ENCODE data around the gene HEXD.

HEXD gene

DNA sequence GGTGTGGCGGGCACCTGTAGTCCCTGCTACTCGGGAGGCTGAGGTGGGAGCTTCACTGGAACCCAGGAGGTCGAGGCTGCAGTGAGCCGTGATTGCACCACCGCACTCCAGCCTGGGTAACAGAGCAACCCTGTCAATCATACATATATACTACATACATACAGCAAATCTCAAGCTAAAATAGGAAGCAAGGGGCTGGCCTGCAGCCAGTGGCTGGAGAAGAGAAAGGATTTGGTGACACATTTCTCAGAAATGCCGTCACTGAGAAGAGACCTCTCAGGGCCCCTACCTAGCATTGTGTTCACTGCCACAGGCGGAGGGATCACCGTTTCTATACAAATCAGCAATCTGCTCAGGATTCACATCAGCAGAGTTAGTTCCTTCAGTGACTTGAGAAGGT, 57.3 kb downstream of the HEXD start:
- Mint-ChIP-seq H3K27ac (no peak overlapping the region), H3K27me3 (ENCODE audit: low read depth) (no peaks in the 10 kb centered on the region), H3K4me1 (ENCODE audit: low read depth) (peaks cover 20% of the 10 kb centered on the region), H3K4me3 (no peak overlapping the region), H3K36me3 (ENCODE audit: low read depth) (peaks cover 41% of the 10 kb centered on the region), H3K9me3 (no peaks in the 10 kb centered on the region)

DNA sequence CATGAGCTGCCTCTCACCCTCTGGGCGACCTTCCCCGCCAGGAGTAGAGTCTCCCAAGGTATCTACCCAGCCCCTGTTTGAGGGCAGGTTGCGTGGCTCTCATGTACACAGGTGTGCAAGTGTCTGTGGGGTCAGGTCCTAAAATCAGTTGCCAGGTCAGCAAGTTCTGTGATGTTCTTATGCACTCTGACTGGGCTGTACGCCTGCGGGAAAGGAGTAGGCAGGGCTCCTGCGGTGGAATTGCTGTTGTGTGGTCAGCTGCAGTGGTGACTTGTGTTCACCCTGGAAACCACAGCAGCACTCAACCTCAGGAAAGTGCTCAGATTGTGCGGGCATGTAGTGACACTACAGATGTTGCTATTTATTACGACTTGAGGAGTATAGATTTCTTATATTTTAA, 59.8 kb downstream of the HEXD start:
- H3K36me3 Mint-ChIP-seq (ENCODE audit: low read depth) = peaks cover 41% of the 10 kb centered on the region
- H3K27me3 Mint-ChIP-seq (ENCODE audit: low read depth) = no peaks in the 10 kb centered on the region
- H3K4me3 Mint-ChIP-seq = peak overlapping the region; percentile 42
- no peaks in the 10 kb centered on the region for H3K9me3 Mint-ChIP-seq
- H3K27ac Mint-ChIP-seq = peak overlapping the region; percentile 82
- peaks cover 22% of the 10 kb centered on the region for H3K4me1 Mint-ChIP-seq (ENCODE audit: low read depth)

DNA sequence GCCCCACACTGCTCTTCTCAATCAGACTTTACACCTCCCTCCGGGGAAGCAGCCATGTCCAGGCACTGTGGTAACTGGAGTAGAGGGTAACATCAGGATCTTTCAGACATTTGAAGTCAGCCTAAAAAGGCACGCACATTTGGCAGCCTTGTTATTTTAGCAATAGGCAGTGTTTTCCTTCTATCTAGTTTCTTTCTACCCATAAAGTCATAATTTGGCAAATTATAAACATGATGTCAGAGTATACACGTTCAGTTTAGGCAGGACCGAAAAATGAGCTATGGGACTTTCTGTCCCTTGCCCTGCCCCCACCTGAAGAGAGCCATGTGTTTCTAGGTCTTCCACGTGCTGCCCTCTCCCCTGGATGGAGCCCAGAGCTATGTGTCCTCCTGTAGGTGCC, 61.5 kb downstream of the HEXD start:
- Mint-ChIP-seq H3K36me3 (ENCODE audit: low read depth) (peaks cover 40% of the 10 kb centered on the region), H3K27me3 (ENCODE audit: low read depth) (no peaks in the 10 kb centered on the region), H3K9me3 (no peaks in the 10 kb centered on the region), H3K4me1 (ENCODE audit: low read depth) (peaks cover 22% of the 10 kb centered on the region), H3K27ac (peak overlapping the region; percentile 81), H3K4me3 (no peak overlapping the region)

DNA sequence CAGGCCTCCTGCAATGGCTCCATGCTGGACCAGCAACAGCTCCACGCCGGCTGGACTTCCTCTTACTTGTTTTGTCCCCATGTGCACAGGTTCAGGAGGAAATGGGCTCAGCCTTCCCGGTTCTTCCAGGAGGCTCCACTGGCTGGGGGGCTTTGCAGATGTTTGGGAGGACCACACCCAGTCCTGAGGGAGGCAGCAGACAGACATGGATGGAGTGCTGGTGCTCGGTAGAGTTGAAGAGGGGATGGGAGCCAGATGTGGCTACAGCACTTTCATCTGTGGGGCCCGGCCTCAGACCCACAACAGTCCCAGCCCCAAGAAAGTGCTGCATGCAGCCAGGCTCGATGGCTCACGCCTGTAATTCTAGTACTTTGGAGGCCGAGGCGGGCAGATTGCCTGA, 62.2 kb downstream of the HEXD start:
- Mint-ChIP-seq H3K27me3 (ENCODE audit: low read depth) (no peaks in the 10 kb centered on the region), H3K27ac (no peak overlapping the region), H3K4me1 (ENCODE audit: low read depth) (peaks cover 24% of the 10 kb centered on the region), H3K9me3 (no peaks in the 10 kb centered on the region), H3K4me3 (no peak overlapping the region), H3K36me3 (ENCODE audit: low read depth) (peaks cover 44% of the 10 kb centered on the region)

DNA sequence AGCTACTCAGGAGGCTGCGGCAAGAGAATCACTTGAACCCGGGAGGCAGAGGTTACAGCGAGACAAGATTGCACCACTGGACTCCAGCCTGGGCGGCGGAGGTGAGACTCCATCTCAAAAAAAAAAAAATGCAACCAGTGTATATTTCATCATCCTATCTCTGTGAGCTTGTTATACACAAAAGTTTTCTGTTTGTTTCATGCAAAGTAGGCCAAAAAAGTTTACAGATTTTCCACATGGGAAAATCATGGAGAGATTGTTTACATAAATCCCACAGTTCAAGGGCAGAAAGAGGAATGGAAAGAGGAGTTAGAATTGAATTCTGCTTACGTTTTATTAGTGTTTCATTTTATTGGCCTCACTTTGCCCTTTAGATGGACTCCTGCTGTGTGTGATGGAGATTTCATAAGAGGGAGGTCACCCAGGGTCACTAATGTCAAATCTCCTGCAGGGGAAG, 65.1 kb downstream of the HEXD start:
- H3K27ac Mint-ChIP-seq = no peak overlapping the region
- peaks cover 29% of the 10 kb centered on the region for H3K4me1 Mint-ChIP-seq (ENCODE audit: low read depth)
- no peaks in the 10 kb centered on the region for H3K9me3 Mint-ChIP-seq
- H3K4me3 Mint-ChIP-seq = no peak overlapping the region
- peaks cover 53% of the 10 kb centered on the region for H3K36me3 Mint-ChIP-seq (ENCODE audit: low read depth)
- H3K27me3 Mint-ChIP-seq (ENCODE audit: low read depth) = no peaks in the 10 kb centered on the region

DNA sequence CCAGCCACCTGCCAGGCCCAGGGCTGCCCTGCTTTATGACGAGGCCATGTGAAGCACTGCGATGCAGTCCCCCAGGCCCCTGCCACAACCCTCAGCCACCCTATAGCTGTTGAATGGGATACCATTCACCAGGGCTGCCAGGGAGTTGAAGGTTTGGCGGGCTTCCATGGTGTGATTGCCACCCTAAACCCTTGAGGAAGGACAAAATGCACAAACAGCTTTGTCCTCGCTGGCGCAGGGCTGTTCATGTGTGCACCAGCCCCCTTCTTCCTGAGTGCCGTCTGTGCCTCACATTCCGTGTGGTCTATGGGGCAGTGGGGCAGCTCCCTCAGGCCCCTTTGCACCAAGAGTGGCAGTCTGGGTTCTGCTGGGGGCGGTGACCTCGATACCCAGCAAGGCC, 65.7 kb downstream of the HEXD start:
- Mint-ChIP-seq H3K4me1 (ENCODE audit: low read depth) (peaks cover 26% of the 10 kb centered on the region), H3K27me3 (ENCODE audit: low read depth) (no peaks in the 10 kb centered on the region), H3K4me3 (no peak overlapping the region), H3K9me3 (no peaks in the 10 kb centered on the region), H3K36me3 (ENCODE audit: low read depth) (peaks cover 59% of the 10 kb centered on the region), H3K27ac (no peak overlapping the region)

DNA sequence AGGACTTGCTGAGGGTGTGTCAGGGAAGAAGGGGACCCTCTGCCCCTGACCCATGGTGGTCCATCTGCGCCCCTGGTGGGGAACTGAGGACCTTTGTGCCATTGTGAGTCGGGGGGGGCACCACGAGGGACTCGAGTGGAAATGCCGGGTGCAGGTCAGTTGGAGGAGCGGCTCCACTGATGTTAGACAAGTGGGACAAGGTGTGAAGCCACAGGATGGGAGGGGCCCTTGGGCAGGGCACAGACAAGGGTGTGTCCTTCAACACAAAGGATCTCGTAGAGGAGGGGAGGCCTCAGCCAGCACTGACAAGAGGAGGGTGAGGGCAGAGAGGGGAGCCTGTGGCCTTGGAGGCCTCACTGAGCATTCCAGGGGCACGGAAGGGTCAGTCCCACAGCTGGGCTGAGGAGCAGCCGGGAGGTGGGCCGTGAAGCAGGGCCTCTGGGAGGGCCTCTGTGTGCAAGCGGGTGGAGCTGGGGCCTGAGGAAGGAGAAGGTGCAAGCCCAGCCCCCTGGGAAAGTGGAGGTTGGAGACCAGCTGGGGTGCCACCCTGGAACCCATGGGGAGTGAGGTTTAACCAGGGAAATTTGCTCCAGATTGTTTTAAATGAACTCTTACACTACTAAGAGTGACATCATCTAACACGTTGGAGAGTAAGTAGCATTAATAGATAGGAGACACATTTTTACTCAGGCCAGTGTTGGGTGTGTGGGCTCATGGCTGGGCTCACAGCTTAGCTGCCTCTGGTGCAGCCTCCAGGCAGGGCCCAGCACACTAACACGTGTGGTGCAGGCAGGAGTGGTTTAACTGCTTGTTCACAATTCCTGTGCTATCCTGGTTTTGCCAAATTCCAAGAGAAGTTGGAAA, 68.3 kb downstream of the HEXD start:
- H3K27ac Mint-ChIP-seq = peak overlapping the region; percentile 62
- H3K27me3 Mint-ChIP-seq (ENCODE audit: low read depth) = no peaks in the 10 kb centered on the region
- H3K4me1 Mint-ChIP-seq (ENCODE audit: low read depth) = peaks cover 22% of the 10 kb centered on the region
- peaks cover 48% of the 10 kb centered on the region for H3K36me3 Mint-ChIP-seq (ENCODE audit: low read depth)
- H3K9me3 Mint-ChIP-seq = no peaks in the 10 kb centered on the region
- peak overlapping the region; percentile 31 for H3K4me3 Mint-ChIP-seq

DNA sequence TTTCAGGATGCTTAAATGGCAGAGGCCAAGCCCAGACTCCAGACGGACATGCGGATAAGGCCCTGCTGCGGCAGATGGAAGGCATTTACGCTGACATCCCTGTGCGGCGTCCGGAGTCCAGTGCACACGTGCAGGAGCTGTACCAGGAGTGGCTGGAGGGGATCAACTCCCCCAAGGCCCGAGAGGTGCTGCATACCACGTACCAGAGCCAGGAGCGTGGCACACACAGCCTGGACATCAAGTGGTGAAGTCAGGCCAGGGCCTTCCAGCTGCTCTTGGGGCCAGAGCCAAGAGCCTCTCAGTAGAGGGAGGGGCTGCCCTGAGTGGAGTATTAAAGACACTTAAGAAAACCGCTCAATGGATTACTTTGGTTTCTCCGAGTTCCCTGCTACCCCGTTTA, 69.8 kb downstream of the HEXD start:
- no peaks in the 10 kb centered on the region for H3K9me3 Mint-ChIP-seq
- peaks cover 19% of the 10 kb centered on the region for H3K4me1 Mint-ChIP-seq (ENCODE audit: low read depth)
- no peak overlapping the region for H3K4me3 Mint-ChIP-seq
- peaks cover 43% of the 10 kb centered on the region for H3K36me3 Mint-ChIP-seq (ENCODE audit: low read depth)
- H3K27me3 Mint-ChIP-seq (ENCODE audit: low read depth) = no peaks in the 10 kb centered on the region
- H3K27ac Mint-ChIP-seq = no peak overlapping the region

DNA sequence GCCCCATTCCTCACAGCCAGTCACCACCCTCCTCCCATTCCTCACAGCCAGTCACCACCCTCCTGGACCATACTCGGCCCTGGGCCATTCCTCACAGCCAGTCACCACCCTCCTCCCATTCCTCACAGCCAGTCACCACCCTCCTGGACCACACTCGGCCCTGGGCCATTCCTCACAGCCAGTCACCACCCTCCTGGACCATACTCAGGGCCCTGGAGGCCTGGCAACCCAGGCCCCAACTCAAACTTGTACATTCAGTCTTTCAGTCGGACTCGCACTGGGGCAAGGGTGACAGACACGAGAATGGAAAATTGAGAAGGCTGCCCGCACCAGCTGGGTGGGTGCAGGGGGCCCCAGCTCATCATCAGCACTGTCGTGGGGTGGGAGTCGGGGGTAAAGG, 71.0 kb downstream of the HEXD start:
- Mint-ChIP-seq H3K9me3 (no peaks in the 10 kb centered on the region), H3K36me3 (ENCODE audit: low read depth) (peaks cover 38% of the 10 kb centered on the region), H3K4me3 (no peak overlapping the region), H3K27ac (peak overlapping the region; percentile 55), H3K27me3 (ENCODE audit: low read depth) (no peaks in the 10 kb centered on the region), H3K4me1 (ENCODE audit: low read depth) (peaks cover 23% of the 10 kb centered on the region)

DNA sequence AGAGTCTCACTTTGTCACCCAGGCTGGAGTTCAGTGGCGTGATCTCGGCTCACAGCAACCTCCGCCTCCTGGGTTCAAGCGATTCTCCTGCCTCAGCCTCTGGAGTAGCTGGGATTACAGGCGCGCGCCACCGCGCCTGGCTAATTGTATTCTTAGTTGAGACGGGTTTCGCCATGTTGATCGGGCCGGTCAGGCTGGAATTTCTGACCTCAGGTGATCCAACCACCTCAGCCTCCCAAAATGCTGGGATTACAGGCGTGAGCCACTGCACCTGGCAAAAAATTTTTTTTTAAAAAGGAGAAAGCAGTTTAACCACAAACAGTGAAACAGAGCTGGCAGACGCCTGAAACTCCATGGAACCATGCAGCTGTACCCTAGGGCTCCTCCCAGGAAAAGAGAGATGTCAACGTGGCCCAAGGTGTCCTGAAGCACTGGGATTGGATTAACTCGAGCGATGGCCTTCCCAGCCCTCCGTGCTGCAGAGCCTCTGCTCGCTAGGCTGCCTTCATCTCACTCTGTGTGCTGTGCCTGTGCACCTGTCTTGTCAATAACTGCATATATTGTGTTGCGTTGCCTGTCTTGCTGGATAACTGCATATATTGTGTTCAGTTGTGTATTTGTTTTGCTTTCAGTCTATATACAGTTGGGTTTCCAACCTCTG, 71.8 kb downstream of the HEXD start:
- H3K4me3 Mint-ChIP-seq = no peak overlapping the region
- no peaks in the 10 kb centered on the region for H3K27me3 Mint-ChIP-seq (ENCODE audit: low read depth)
- H3K36me3 Mint-ChIP-seq (ENCODE audit: low read depth) = peaks cover 33% of the 10 kb centered on the region
- no peak overlapping the region for H3K27ac Mint-ChIP-seq
- H3K9me3 Mint-ChIP-seq = no peaks in the 10 kb centered on the region
- H3K4me1 Mint-ChIP-seq (ENCODE audit: low read depth) = peaks cover 30% of the 10 kb centered on the region

DNA sequence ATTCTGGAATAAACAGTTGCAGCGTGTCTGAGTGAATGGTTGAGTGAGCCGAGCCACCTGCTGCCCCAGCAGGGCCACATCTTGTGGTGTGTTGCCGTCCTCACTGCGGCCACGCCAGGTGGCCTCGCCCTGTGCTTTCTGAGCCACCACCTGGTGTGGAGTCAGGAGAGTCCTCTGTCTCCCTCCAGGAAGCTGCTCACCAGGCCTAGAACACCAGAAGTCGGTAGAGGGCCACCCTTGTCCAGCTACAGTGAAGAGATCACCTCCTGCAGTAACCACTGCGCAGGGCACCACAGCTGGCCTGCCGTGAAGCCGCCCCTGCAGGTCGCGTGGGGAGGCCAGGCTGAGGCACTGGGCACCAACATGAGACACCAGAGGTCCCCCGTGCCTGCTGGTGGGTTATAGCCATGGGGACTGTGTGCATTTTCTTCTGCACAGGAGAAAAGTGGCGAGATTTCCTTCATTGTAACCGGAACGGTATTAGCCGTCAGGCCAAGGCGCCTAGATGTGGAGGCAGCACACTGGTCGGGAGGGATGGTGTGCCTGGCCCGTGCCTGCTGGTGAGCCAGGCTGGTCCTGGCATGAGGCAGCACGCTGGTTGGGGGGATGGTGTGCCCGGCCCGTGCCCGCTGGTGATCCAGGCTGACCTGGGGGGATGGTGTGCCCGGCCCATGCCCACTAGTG, 72.5 kb downstream of the HEXD start:
- peaks cover 27% of the 10 kb centered on the region for H3K36me3 Mint-ChIP-seq (ENCODE audit: low read depth)

DNA sequence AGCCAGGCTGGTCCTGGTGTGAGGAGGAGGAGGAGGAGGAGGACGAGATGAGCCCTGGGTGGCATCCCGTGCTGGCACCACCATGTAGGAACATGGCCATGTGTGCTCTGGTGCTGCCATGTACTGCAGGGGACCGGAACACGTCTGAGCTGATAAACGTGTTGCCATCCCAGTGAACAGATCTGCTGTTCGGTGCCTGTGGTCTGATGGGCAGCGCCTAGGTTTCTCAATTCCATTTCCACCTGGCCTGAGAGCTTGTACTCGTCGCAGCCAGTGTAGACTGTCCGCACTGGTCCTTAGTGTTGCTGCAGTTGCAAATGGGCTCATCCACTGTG, 73.0 kb downstream of the HEXD start:
- peaks cover 22% of the 10 kb centered on the region for H3K4me1 Mint-ChIP-seq (ENCODE audit: low read depth)
- no peaks in the 10 kb centered on the region for H3K27me3 Mint-ChIP-seq (ENCODE audit: low read depth)
- H3K4me3 Mint-ChIP-seq = no peak overlapping the region
- H3K27ac Mint-ChIP-seq = no peak overlapping the region
- no peaks in the 10 kb centered on the region for H3K9me3 Mint-ChIP-seq
- peaks cover 22% of the 10 kb centered on the region for H3K36me3 Mint-ChIP-seq (ENCODE audit: low read depth)

More for the DNA sequence above, 72.5 kb downstream of the HEXD start:
- no peak overlapping the region for H3K27ac Mint-ChIP-seq
- no peaks in the 10 kb centered on the region for H3K9me3 Mint-ChIP-seq
- H3K4me3 Mint-ChIP-seq = no peak overlapping the region
- no peaks in the 10 kb centered on the region for H3K27me3 Mint-ChIP-seq (ENCODE audit: low read depth)
- peaks cover 24% of the 10 kb centered on the region for H3K4me1 Mint-ChIP-seq (ENCODE audit: low read depth)

DNA sequence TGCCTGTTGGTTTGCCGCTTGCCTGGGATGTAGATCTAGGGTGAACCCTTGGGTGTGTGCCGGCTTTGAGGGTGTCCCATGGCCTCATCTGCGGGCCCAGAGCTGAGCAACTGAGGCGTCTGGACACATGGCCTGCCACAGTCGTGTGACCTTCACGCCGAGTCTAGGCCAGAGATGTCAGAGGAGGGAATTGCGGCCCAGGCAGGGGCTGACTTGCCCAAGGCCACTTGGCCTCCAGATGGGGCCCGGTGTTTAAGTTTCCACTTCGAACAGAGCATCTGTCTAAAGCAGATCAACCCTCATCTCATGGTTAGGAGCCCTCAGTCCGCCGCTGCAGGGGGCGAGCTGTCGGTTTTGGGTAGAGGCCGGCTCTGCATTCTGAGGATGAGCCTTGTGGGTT, 73.4 kb downstream of the HEXD start:
- peaks cover 18% of the 10 kb centered on the region for H3K36me3 Mint-ChIP-seq (ENCODE audit: low read depth)
- H3K9me3 Mint-ChIP-seq = no peaks in the 10 kb centered on the region
- peaks cover 20% of the 10 kb centered on the region for H3K4me1 Mint-ChIP-seq (ENCODE audit: low read depth)
- H3K27me3 Mint-ChIP-seq (ENCODE audit: low read depth) = no peaks in the 10 kb centered on the region
- no peak overlapping the region for H3K4me3 Mint-ChIP-seq
- H3K27ac Mint-ChIP-seq = no peak overlapping the region

Measured in T-helper 1 cell treated with Interleukin-12 subunit alpha and Interleukin-12 subunit beta and Interleukin-4 antibody, amounts not matched to agents 30 μg/mL and 1 μg/mL, for 36 hours (primary cell).